GM21619 (cell line): ENCODE results near the gene SRPRA.
"Not testable (repeated sequence)": the region's sequence is repeated elsewhere in the genome, so short reads cannot be mapped to it uniquely, and the experiment has no call there.

Experiments
- ATAC-seq: cut with Tn5 transposase; IDR thresholded peaks from one replicate; pipeline ENCODE4 v1.9.1; 2021; ENCODE audit not compliant: unreplicated experiment

SRPRA gene

GRCh38 chr11:126282736-126283591, 14.3 kb upstream of the SRPRA start, which contains the start of gene TIRAP:
Gene TIRAP (plus strand): TSS chr11:126283093. CDS start chr11:126290895, 7,802 bp downstream.
- peak; percentile 53 for ATAC-seq

DNA sequence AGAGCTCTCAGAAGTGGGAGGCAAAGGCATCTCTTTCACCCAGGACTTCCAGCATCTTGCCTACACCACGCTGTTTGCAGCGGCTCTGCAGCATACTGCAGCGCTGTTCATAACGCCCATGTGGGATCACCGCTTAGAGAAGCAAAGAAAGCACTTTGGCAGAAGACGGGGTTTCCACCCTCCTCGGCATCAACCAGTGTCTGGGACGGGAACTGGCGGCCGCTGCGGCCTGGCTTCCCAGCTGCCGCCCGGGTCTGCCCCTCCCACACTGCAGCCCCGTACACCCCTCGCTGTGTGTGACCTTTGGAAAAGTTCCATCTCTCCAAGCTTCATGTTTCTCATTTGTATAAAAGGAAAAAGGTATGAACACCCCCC, 13.7 kb upstream of the SRPRA start:
- ATAC-seq, result no peak

DNA sequence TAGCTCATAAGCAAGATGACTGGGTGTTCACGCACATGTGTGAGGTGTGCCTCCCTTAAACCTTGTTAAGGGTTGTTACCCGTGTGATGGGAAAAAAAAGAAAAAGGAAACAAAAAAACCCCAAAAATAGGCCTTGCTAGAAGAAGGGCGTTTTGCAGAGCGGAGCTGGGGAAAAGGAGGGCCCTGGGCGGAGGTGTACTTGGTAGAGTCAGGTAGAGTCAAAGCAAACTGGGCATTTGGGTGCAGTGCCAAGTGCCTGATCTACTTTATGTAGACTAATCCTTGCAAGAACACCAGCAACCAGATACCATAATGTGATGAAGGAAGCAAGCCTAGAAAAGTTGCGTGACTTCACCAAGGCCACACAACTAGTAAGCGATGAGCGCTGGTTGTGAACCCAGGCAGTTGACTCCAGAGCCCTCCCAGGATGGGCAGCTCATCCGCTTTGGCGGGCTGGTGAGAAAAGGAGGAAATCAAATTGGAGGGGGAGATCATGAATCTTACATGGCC, 13.0 kb upstream of the SRPRA start:
- ATAC-seq, result no peak

DNA sequence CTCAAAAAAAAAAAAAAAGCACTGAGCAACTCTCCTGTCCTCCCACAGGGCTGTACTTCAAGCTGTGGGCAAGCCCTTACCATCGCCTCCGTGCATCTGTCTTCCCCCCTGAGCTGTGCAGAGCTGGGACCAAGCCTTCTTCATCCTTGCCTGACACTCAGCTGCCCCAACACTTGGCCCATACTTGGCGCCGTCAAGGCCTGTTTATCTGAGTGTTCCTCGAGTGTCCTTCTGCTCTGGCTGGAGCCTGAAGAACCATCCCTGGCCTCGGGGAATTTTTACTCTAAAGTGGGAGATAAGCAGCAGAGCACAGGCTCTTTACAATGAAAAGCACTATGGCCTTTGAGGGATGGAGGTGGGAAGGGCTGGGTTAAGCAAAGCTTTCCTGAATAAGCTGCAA, 12.6 kb upstream of the SRPRA start:
- no peak for ATAC-seq

DNA sequence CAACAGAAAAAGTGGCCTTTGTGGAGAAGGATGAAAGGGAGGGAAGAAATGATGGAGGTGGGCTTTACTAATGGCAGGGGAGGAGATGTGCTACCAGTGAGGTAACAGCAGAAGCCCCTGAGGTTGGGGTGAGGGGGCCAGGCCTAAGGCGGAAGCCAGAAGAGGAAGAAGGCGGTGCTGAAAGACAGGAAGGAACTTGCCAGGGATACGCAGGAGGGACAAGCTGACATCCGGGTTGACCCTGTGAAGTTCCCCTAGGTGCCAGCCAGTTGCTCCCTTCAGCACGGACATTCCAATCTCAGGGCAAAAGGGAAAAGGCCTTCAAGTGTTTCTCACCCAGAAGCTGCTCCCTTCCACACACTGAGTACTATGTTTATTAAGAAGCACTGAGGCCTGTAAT, 11.9 kb upstream of the SRPRA start:
- no peak for ATAC-seq

DNA sequence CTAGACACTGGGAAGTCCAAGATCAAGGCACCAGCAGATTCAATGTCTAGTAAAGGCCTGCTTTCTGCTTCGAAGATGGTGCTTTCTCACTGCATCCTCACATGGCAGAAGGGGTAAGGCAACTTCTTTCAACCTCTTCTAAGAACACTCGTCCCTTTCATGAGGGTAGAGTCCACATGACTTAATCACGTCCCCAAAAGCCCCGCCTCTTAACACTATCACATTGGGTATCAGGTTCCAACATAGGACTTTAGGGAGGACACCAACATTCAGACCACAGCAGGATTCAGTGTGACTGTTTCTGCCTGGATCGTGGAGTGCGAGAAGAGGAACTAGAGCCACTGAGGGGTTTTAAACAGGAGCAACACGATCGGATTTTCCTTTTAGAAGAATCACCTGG, 10.5 kb upstream of the SRPRA start:
- no peak for ATAC-seq

DNA sequence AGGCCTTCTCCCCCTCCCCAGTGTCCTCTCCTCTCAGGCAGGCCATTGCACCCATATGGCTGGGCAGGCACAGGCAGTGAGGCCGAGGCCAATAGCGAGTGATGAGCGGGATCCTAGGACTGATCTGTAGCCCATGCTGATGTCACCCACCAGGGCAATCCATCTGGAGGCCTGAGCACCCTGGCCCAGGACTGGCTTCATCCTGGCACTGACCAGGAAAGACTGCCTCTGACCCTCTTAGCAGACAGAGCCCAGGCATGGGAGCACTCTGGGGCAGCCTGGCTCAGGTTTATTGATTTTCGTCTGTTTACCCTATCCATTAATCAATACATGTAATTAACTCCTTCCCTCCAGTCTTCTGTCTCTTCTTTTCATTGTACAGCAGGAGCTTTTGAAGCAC, 9.1 kb upstream of the SRPRA start:
- no peak for ATAC-seq

DNA sequence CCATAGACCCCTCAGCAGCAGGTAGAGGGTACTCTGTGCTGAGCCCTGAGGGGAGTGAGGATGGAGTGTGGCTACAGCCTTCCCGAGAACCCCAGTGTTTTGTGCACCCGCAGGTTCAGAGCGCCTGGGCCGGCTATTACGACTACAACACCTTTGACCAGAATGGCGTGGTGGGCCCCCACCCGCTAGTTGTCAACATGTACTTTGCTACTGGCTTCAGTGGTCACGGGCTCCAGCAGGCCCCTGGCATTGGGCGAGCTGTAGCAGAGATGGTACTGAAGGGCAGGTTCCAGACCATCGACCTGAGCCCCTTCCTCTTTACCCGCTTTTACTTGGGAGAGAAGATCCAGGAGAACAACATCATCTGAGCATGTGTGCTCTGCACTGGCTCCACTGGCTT, 8.6 kb upstream of the SRPRA start:
- no peak for ATAC-seq

DNA sequence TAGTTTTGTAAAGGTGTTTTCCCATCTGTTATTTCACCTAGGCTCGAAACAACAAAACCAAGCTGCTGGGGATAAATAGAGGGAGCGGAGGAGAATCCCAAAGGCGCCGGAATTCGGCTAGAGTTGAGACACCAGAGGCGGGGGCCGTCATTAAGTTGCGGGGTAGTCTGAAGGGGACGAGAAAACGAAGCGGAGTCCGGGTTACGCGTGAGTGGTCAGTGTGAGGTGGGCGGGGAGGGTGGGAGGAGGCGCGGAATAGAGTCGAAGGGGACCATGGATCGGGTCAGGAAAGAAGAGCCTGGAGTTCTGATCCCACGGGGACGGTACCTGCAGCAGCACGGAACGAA, 361 bp downstream of the SRPRA start:
- ATAC-seq, result no peak

- ATAC-seq, result no peak
These were observed 1.0 kb downstream of the SRPRA start for GRCh38 chr11:126267650-126268049.

DNA sequence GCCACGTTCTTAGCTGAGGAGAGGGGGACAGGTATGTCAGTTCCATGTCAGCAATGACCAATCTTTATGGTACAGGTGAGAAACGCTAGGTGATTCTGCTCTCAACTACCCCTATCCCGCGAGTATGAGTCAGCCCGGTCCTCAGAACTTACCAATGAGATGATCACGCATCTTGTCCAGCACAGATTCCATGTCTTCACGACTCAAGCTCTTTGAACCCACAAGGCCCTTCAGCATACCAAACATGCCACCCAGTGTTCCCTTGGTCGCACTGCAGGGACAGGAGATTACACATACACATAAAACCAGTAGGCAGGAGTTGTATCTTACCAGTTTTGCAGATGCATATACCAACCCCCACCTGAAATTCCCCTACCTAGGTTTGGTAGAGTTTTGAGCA, 2.9 kb downstream of the SRPRA start:
- no peak for ATAC-seq

GRCh38 chr11:126263489-126263888, 5.2 kb downstream of the SRPRA start:
- ATAC-seq, result no peak

GRCh38 chr11:126262216-126262615, 6.5 kb downstream of the SRPRA start:
- ATAC-seq, result no peak

DNA sequence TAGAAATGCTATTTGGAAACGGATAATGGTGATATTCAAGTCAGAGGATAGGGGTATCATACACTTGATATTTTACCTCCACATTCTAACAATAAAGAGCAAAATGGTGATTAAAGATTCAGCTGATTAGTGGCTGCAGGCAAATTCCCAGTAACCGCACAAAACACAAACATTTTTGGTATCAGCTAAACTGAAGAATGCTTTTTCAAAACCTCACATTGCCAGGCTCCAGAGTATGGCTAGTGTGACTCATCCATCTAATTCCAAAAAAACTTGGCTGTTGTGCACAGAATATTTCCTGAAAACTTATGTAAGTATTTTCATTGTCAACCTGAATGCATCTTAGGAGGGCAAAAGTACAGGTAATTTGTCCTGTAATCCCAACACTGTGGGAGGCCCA, 10.9 kb downstream of the SRPRA start:
- ATAC-seq, result no peak

DNA sequence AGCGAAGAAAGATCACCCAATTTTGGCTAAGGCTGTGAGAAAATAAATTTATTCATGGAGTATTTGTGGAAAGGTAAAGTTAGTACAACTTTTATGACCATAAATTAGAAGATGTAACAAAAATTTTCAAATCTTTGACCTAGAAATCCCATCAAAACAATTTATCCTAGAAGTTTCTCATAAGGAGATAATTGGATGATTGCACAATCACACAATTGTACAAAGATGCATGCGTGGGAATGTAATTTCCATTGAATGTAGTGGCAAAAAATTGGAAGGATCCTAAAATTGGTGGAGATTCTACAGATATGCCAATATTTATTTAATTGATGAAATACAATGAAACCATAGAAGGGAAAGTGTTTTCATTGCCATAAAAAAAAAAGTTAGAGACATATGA, 11.6 kb downstream of the SRPRA start:
- ATAC-seq, result no peak

DNA sequence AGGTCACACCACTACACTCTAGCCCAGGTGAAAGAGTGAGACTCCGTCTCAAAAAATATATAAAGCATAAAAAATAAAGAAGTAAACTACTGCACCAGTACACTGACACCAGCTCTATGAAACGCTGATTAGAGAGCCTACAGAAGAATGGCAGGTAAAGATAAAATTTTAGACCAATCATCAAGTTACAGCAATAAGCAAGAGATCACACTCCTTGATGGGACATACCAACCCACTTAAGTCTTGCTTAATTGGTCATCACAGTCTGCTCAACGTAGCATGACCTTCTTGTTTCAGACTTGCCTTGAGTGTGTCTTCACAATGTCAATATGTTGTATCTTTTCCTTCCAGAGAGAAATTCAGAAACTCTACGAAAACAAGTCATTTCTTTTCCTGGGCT, 12.5 kb downstream of the SRPRA start:
- no peak for ATAC-seq

- not testable (repeated sequence) for ATAC-seq
These were observed 13.2 kb downstream of the SRPRA start for GRCh38 chr11:126255507-126255906.

GRCh38 chr11:126254819-126255218, 13.9 kb downstream of the SRPRA start:
- no peak for ATAC-seq

DNA sequence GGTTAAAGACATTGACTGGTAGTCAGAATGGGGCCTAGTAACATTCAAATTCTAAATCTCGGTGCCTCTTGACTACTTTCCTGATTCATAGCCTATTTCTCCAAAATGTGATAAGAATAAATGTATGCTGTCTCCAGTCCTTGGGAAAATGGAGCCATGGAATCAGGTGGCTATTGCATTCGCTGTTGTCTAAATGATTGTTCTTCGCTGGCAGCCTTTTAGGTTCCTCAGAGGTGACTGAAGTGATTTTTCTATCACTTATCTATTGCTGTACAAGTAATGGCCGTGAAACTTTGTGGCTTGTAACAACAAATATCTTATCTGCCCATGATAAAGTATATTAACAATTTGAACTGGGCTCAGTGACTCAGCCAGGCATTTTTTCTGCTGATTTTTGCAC, 15.4 kb downstream of the SRPRA start:
- ATAC-seq, result no peak

DNA sequence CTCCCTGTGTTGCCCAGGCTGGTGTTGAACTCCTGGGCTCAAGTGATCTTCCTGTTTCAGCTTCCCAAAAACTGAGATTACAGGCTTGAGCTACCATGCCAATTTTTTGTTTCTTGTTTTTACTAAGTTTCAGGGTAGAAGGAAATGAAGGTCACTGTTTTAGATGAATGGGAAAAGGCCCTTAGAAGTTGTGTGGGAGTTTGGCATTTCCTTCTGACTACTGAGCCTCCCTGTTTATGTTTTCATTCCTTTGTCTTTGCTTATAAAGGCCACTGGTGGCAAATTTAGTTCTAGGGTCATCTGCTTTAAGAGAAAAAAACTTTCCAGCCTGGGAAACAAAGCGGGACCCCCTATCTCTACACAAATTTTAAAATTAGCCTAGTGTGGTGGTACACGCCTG, 22.1 kb downstream of the SRPRA start:
- no peak for ATAC-seq

DNA sequence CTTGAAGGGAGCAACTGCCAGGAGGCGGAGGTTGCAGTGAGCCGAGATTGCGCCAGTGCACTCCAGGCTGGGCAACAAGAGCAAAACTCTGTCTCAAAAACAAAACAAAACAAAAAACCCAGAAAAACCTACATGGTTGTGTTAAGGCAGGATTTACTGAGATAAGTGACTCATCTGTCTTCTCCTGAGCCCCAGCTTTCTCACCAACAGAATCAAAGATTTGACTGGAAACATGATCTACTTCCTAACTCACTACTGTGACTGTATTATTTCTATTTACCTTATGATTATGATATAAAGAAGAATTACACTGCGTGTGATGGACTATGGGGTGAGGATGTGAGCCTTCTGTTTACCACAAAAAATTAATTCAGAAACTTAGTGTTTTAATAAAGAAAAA, 35.3 kb downstream of the SRPRA start:
- no peak for ATAC-seq

GRCh38 chr11:126232683-126233082, 36.0 kb downstream of the SRPRA start:
- ATAC-seq, result no peak
